Breast epithelium (tissue), 3 donors: ENCODE data around the gene AHDC1.

Source experiments
- CTCF ChIP-seq, 3 donors: fragments of 450-650 bp; IDR thresholded peaks; one replicate each; pipeline ENCODE4 v1.5.1; 2016 to 2017; ENCODE audit warnings: antibody characterized with exemption in 3 of 3, mild to moderate bottlenecking in 3 of 3, moderate library complexity in 3 of 3
- POLR2A ChIP-seq: fragments of 450-650 bp; IDR thresholded peaks from one replicate; pipeline ENCODE4 v1.6.1; 2016; ENCODE audit warnings: antibody characterized with exemption, mild to moderate bottlenecking, moderate library complexity
- POLR2AphosphoS5 ChIP-seq, 3 donors: sonication (generic); formaldehyde crosslinking; IDR thresholded peaks; one replicate each; pipeline ENCODE4 v1.6.1; 2017; ENCODE audit warnings: antibody characterized with exemption in 3 of 3

- TF ChIP-seq POLR2AphosphoS5 (IDR thresholded peaks at IDR 0.05), result no peak
- no peak for TF ChIP-seq POLR2A
- TF ChIP-seq CTCF (IDR thresholded peaks at IDR 0.05), result no peak
These were observed 31.1 kb downstream of the AHDC1 start for GRCh38 chr1:27572679-27573426.
